Small intestine (tissue), 7 donors: ENCODE measurements around the gene GBE1. TPM values are rescaled to one million over a fixed set of nuclear protein-coding genes. Genes with fewer than 3 reads are reported as not detected.

Experiments
- DNase-seq, 2 donors: peaks; one replicate each; pipeline versions ENCODE4 v3.0.0 to v3.0.0-alpha.2; 2013
- FAIRE-seq: peaks from 2 replicates; lab custom pipeline; 2012; peaks lifted over from hg19 to GRCh38; lab: Jason Lieb, UNC
- H3K27ac ChIP-seq, 3 donors: one replicate each; pipeline ENCODE4 v1.5.1; 2013; ENCODE audit warnings: low read length in 2 of 3, mild to moderate bottlenecking in 2 of 3, control low read depth in 1 of 3, inconsistent platforms in 1 of 3, low read depth in 1 of 3, moderate library complexity in 1 of 3
- H3K27me3 ChIP-seq, 3 donors: one replicate each; pipeline ENCODE4 v1.6.1; 2013; ENCODE audit warnings: low read length in 3 of 3, inconsistent platforms in 1 of 3; ENCODE audit not compliant: control insufficient read depth in 3 of 3, insufficient read depth in 3 of 3
- H3K36me3 ChIP-seq, 3 donors: one replicate each; pipeline ENCODE4 v1.6.1; 2013; ENCODE audit warnings: low read length in 3 of 3, inconsistent platforms in 1 of 3, low read depth in 1 of 3, mild to moderate bottlenecking in 1 of 3, moderate library complexity in 1 of 3; ENCODE audit not compliant: control insufficient read depth in 3 of 3, insufficient read depth in 2 of 3
- H3K4me1 ChIP-seq, 3 donors: one replicate each; pipeline ENCODE4 v1.6.1; 2013; ENCODE audit warnings: low read length in 2 of 3, inconsistent platforms in 1 of 3, low read depth in 1 of 3, mild to moderate bottlenecking in 1 of 3, moderate library complexity in 1 of 3; ENCODE audit not compliant: control insufficient read depth in 3 of 3, insufficient read depth in 2 of 3
- H3K4me3 ChIP-seq, 3 donors: one replicate each; pipeline ENCODE4 v1.5.1; 2013; ENCODE audit warnings: low read length in 3 of 3, control low read depth in 1 of 3, inconsistent platforms in 1 of 3, low read depth in 1 of 3, mild to moderate bottlenecking in 1 of 3, moderate library complexity in 1 of 3
- H3K9me3 ChIP-seq, 2 donors: one replicate each; pipeline ENCODE4 v1.6.1; 2013; ENCODE audit warnings: low read depth in 1 of 2, low read length in 1 of 2; ENCODE audit not compliant: control insufficient read depth in 2 of 2, insufficient read depth in 1 of 2
- WGBS, 3 donors: extraction: QIAGEN DNeasy Blood & Tissue Kit; methylation state at CpG; one replicate each; pipeline ENCODE4 v1.1.7; 2013; 5-methylcytosine and 5-hydroxymethylcytosine counted together
- polyA plus RNA-seq, 4 donors: library from polyadenylated mRNA; stranded (reverse) in 3 of 4; unstranded in 1 of 4; fragments of 200-250 nt in 3 of 4; fragments of 120-200 nt in 1 of 4; gene quantifications; one replicate each; pipeline versions ENCODE4 v1.2.1 to v1.2.3, GENCODE V29; 2013
- donor health status: healthy with polysubstance abuse.
- donor health status: control.
- donor health status: control.
- donor health status: Bipolar disorder and iron deficiency.
- donor health status: healthy.

The GBE1 gene
- polyA plus RNA-seq, 4 donors = 8.9 to 14.3 (median 10.5) TPM

GRCh38 chr3:81472600-81473362 is 288.7 kb downstream of the GBE1 start:
- no peaks in the 10 kb centered on the region for H3K36me3 ChIP-seq
- WGBS, 3 donors = 73 to 81% (median 74%) methylated on average over 6 of the region's 6 CpGs
- DNase-seq = no peak

GRCh38 chr3:81470524-81471278 is 290.7 kb downstream of the GBE1 start:
- H3K4me1 ChIP-seq = no peaks in the 10 kb centered on the region
- H3K4me3 ChIP-seq = no peak overlapping the region
- H3K27ac ChIP-seq = no peak overlapping the region
- no peaks in the 10 kb centered on the region for H3K36me3 ChIP-seq
- no peaks in the 10 kb centered on the region for H3K9me3 ChIP-seq
- DNase-seq (no peak), FAIRE-seq (no peak)
- H3K27me3 ChIP-seq = no peaks in the 10 kb centered on the region
- 65 to 79% (median 66%) methylated on average over 3 of the region's 3 CpGs for WGBS, 3 donors

More at GRCh38 chr3:81472600-81473362, 288.7 kb downstream of the GBE1 start:
- H3K9me3 ChIP-seq = no peaks in the 10 kb centered on the region
- no peak for FAIRE-seq
- no peak overlapping the region for H3K4me3 ChIP-seq
- H3K27me3 ChIP-seq = no peaks in the 10 kb centered on the region
- H3K4me1 ChIP-seq = no peaks in the 10 kb centered on the region
- H3K27ac ChIP-seq = no peak overlapping the region

- FAIRE-seq (no peak), DNase-seq (peak; percentile 17 to 83)
- H3K9me3 ChIP-seq = no peaks in the 10 kb centered on the region
Measured at GRCh38 chr3:81468391-81468790, 293.1 kb downstream of the GBE1 start.

GRCh38 chr3:81466201-81466560 is 295.3 kb downstream of the GBE1 start:
- H3K4me3 ChIP-seq = no peak overlapping the region
- no peaks in the 10 kb centered on the region for H3K27me3 ChIP-seq
- FAIRE-seq (no peak), DNase-seq (no peak)
- no peaks in the 10 kb centered on the region for H3K4me1 ChIP-seq
- 79 to 96% (median 89%) methylated on average over 1 of the region's 1 CpG for WGBS, 3 donors
- H3K36me3 ChIP-seq = no peaks in the 10 kb centered on the region
- no peak overlapping the region for H3K27ac ChIP-seq
- no peaks in the 10 kb centered on the region for H3K9me3 ChIP-seq

More at GRCh38 chr3:81468391-81468790, 293.1 kb downstream of the GBE1 start:
- Histone ChIP-seq H3K36me3 (no peaks in the 10 kb centered on the region), H3K4me1 (no peaks in the 10 kb centered on the region), H3K27me3 (no peaks in the 10 kb centered on the region), H3K27ac (no peak overlapping the region), H3K4me3 (no peak overlapping the region)
- 38 to 67% (median 48%) methylated on average over 3 of the region's 3 CpGs for WGBS, 3 donors

GRCh38 chr3:81465510-81466200 is 295.8 kb downstream of the GBE1 start:
- no peaks in the 10 kb centered on the region for H3K27me3 ChIP-seq
- H3K27ac ChIP-seq = no peak overlapping the region
- no peaks in the 10 kb centered on the region for H3K36me3 ChIP-seq
- H3K9me3 ChIP-seq = no peaks in the 10 kb centered on the region
- FAIRE-seq (no peak), DNase-seq (no peak)
- 69 to 82% (median 78%) methylated on average over 7 of the region's 7 CpGs for WGBS, 3 donors
- H3K4me1 ChIP-seq = no peaks in the 10 kb centered on the region
- no peak overlapping the region for H3K4me3 ChIP-seq

- Histone ChIP-seq H3K9me3 (no peaks in the 10 kb centered on the region), H3K4me1 (no peaks in the 10 kb centered on the region), H3K27ac (no peak overlapping the region), H3K27me3 (no peaks in the 10 kb centered on the region), H3K36me3 (no peaks in the 10 kb centered on the region), H3K4me3 (no peak overlapping the region)
- DNase-seq = no peak
- no peak for FAIRE-seq
- WGBS, 3 donors = 84 to 91% (median 88%) methylated on average over 3 of the region's 3 CpGs
Measured at GRCh38 chr3:81463781-81464180, 297.7 kb downstream of the GBE1 start.

GRCh38 chr3:81462921-81463320 is 298.5 kb downstream of the GBE1 start:
- 46 to 57% (median 48%) methylated on average over 4 of the region's 4 CpGs for WGBS, 3 donors
- no peak for FAIRE-seq
- Histone ChIP-seq H3K9me3 (no peaks in the 10 kb centered on the region), H3K27me3 (no peaks in the 10 kb centered on the region), H3K36me3 (no peaks in the 10 kb centered on the region), H3K4me1 (no peaks in the 10 kb centered on the region), H3K27ac (no peak overlapping the region), H3K4me3 (no peak overlapping the region)
- peak; percentile 33 to 52 for DNase-seq

GRCh38 chr3:81459733-81460132 is 301.7 kb downstream of the GBE1 start:
- Histone ChIP-seq H3K9me3 (no peaks in the 10 kb centered on the region), H3K27ac (no peak overlapping the region), H3K27me3 (no peaks in the 10 kb centered on the region), H3K4me3 (no peak overlapping the region), H3K36me3 (no peaks in the 10 kb centered on the region), H3K4me1 (no peaks in the 10 kb centered on the region)
- no peak for FAIRE-seq
- no peak for DNase-seq
